ENCODE data around the gene PP2D1.
A peak's percentile ranks its signal among the peaks of the same experiment; 100 is the strongest.
"Not testable (repeated sequence)": the region's sequence is repeated elsewhere in the genome, so short reads cannot be mapped to it uniquely, and the experiment has no call there.

The PP2D1 gene, protein sequence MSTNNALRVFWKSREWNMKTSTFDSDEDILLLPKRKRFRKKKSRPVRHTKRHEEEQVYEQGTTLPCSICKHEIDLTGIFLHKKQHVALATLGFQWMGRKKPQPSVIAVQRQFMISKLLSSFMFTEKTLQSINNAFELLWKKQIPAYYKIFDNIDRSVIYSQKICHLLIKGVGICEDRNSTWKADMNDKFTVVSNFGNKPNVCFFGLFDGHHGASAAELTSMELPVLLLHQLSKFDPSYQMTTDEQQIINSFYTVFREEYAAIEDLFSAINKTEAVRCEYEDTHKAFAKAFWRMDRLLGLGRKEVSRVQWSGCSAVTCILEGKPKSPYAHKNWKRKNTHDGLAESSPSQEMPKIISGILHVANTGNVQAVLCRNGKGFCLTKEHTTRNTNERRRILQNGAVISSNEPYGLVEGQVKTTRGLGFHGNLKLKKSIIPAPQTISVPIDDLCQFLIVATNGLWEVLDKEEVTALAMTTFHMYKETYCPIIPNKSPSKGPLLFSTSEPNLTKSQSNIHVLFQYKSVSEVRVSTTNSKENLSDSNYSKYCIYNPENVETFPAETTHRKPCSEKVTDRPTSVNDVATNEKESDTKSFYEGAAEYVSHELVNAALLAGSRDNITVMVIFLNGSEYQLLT

DNA sequence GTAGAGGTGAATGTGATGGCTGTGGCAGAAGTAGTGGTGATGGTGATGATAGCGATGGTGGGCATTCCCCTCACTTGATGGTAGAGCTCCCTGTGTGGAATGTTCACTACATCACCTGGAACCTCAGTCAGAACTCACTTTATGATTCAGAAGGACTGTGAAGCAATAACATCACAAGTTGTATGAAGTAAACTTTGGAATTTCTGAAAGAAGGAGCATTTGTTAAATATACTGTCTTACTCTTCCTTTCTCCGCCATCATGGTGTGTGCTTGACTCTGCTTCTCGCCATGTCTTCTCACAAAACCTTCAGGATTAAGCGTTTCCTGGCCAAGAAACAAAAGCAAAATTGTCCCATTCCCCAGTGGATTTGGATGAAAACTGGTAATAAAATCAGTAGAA, at the start of gene PP2D1:
PP2D1 (minus strand) TSS at position 101 of the 400 bp plus-strand sequence. CDS start 192 bp downstream, outside the sequence.
- no peak for DNase-seq

GRCh38 chr3:20060974-20061685, 49.1 kb upstream of the PP2D1 start:
- no peak for DNase-seq

DNA sequence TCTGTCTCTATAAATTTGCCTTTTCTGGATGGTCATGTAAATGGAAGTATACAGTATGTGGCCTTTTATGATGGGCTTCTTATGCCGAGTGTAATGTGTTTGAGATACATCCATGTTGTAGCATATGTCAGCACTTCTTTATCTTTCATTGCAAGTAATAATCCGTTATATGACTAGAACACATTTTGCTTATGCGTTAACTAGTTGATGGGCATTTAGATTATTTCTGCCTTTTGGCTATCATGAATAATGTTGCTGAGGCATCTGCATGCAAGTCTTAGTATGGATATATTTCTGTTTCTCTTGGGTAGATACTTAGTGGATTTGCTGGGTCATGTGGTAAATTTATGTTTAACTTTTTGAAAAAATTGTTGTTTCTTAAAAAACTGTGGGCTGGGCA, 47.9 kb upstream of the PP2D1 start:
- no peak for DNase-seq

DNA sequence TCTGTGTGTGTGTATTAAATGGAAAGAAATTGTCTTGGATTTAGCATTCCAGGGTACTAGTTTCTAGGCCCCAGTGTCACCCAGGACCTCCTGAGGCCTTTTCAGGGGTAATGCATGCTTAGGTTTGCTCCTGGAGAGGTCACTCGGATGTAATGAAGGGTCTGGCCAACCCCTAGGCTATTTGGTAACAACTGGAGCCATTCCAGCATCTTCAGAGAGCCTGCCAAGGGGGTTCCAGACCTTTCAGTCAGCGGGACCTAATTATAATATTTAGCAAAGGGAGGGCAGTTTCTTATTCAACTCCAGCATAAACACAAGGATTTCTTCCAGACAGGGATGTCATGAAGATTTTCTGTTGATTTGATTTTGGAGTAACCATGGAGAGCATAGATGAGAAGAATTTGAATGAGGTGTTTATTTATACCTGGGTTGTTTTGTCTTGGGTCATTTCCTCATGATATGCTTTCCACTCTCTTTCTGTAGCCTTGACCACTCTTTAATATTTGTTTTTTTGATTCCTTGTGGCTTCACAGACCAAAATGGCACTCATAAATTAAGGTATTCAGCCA, 45.6 kb upstream of the PP2D1 start:
- DNase-seq = no peak

DNA sequence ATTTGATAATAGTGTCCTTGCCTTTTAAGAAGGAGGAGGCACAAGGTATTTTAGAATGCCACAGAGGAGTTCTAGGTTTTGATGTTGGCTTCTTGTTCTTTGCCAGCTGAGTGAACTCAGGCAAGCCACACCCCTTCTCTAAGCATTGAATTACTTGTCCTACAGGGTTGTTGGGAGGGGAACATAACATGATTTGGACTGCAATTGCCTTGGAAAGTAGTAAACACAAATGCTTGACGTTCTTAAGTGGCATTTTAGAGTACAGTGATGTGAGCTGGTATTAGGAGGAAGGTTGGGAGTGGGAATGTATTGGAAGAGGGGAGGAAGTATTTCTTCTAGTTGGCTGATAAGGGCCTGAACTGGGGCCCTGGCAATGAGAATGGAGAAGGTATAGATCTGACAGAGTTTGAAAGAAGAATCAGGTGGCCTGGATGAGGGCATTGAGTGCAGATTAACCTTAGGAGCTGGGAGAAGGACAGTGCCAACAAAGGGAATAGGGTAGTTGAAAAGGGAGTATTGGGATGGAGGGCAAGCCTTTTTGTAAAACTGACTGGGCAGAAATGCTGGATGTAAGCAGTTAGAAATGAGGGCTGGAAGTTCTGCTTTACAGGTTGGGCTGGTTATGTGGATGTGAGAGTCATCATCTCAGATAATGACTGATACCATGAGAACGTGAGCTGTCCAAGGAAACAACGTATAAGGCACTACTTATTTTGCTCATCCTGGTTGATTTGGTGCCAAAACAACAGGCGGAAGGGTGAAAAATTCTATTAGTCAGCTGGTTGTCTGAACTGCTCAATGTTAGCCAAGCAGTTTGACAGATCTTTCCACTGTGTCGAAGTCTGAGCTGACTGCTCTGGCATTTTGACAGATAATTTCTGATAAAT, 44.9 kb upstream of the PP2D1 start:
- DNase-seq = no peak

DNA sequence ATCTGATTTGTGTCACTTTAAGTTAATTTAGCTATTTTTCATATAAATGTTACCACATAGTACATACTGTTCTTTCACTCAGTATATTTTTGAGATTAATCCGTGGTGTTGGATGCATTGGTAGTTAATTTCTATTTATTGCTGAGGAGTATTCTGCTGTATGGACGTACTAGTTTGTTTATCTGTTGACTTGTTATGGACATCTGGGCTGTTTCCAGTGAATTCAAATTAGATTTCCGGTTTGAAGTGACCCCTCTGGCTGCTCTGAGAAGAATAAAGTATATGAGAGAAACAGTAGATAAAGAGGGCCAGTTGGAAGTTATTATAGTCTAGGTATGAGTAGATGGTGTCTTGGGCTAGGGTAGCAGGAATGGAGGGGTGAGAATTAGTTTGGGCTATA, 43.8 kb upstream of the PP2D1 start:
- no peak for DNase-seq

GRCh38 chr3:20055020-20055775, 43.1 kb upstream of the PP2D1 start:
- no peak for DNase-seq

DNA sequence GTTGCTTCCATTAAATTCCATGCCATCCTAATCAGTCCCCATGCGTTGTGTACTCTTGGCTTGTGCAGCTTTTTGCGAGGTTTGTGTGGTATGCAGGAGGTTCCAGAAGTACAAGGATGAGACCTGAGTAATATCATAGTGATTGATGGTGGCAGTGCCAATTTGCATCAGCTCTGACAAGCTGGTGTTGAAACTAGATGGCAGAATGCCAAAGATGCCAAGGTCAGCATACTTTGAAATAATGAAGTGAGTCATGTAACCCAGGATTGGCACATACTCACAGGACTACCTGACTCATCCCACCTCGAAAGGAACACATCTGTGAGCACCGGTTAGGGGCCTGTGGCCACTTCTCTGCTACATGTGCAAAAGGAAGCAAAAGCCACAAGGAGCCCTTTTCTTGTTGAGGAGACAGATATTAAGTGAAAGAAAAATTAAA, 42.5 kb upstream of the PP2D1 start:
- peak; percentile 26 for DNase-seq

DNA sequence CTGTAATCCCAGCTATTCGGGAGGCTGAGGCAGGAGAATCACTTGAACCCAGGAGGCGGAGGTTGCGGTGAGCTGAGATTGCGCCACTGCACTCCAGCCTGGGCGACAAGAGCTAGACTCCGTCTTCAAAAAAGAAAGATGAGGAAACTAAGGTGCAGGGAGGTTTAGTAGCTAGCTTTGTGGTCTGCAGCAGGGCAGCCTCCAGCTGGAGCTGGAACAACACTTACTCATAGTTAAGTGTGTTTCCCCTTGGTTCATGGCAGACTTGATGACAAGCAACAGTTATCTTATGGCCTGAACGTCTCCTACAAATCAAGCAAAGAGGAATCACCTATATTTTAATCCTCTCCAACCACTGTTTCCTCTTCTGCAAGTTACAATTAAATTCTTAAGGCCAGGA, 40.8 kb upstream of the PP2D1 start:
- no peak for DNase-seq

- DNase-seq = no peak
Observed at GRCh38 chr3:20051123-20051806, 39.2 kb upstream of the PP2D1 start.

- DNase-seq = no peak
Observed at GRCh38 chr3:20047976-20048883, 36.2 kb upstream of the PP2D1 start.

DNA sequence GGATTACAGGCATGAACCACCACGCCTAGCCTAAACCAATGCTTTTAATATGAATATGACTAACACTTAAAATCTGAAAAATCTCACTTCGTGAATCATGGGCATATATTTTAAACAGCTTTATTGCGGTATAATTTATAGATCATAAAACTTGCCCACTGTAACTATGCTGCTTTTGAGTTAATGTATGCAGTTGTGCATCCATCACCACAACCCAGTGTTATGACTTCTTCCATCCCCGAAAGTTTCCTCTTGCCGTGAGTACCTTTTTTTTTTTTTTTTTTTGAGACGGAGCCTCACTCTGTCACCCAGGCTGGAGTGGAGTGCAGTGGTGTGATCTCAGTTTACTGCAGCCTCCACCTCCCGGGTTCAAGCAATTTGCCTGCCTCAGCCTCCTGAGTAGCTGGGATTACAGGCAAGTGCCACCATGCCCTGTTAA, 35.3 kb upstream of the PP2D1 start:
- no peak for DNase-seq

GRCh38 chr3:20046556-20046955, 34.5 kb upstream of the PP2D1 start:
- DNase-seq = no peak

DNA sequence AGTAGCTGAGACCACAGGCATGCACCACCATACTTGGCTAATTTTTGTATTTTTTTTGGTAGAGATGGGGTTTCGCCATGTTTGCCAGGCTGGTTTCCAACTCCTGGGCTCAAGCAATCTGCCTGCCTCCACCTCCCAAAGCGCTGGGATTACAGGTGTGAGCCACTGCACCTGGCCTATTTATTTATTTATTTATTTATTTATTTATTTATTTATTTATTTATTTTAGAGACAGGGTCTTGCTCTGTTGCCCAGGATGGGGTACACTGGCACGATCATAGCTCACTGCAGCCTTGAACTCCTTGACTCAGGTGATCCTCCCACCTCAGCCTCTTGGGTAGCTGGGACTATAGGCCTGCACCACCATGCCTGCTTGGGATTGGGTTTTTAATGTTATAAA, 33.1 kb upstream of the PP2D1 start:
- not testable (repeated sequence) for DNase-seq

- no peak for DNase-seq
Observed at GRCh38 chr3:20043825-20044224, 31.8 kb upstream of the PP2D1 start.

DNA sequence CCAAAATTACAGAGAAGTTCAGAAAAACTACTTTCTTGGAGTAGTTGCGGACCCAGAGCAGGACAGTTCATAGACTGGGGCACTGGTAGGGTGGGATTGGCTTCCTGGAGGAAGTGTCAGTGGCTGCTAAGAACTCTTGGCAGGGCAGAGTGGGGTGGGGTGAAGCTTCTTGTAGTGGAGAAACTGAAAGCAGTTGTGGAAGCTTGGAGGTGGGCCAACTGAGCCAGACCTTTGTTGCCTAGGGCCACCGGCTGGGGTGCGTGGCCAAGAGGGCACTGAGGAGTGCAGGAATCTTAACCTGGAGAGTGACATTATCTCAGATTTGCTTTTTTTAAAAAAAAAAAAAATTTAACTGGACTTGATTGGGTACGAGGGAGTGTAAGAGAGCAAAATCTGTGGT, 31.3 kb upstream of the PP2D1 start:
- no peak for DNase-seq

DNA sequence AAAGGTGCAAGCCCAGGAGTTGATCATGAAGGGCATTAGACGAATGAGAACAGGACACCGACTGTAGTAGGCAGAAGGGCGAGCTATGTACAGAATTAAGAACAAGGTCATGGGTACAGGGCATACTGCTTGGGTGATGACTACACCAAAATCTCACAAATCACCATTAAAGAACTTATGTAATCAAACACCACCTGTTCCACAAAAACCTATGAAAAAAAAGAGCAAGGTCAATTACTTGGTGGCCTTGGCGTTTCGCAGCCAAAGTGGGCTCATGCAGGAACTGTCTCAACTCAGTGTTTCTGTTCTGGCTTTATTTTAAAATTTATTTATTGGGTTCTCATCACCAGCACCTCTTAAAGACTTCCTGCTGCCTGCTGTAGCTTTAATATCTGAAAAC, 30.3 kb upstream of the PP2D1 start:
- DNase-seq = no peak

- no peak for DNase-seq
Observed at GRCh38 chr3:20041197-20041780, 29.2 kb upstream of the PP2D1 start.

GRCh38 chr3:20040548-20041196, 28.6 kb upstream of the PP2D1 start:
- DNase-seq = peak; percentile 55
